Cortex of kidney (tissue), 1 donor: ENCODE results near the gene NPHP4.
"Not testable (repeated sequence)": the region's sequence is repeated elsewhere in the genome, so short reads cannot be mapped to it uniquely, and the experiment has no call there.

Source experiments
- DNase-seq: peaks from one replicate; lab custom pipeline; 2025; lab: John Stamatoyannopoulos, UW

NPHP4 gene

DNA sequence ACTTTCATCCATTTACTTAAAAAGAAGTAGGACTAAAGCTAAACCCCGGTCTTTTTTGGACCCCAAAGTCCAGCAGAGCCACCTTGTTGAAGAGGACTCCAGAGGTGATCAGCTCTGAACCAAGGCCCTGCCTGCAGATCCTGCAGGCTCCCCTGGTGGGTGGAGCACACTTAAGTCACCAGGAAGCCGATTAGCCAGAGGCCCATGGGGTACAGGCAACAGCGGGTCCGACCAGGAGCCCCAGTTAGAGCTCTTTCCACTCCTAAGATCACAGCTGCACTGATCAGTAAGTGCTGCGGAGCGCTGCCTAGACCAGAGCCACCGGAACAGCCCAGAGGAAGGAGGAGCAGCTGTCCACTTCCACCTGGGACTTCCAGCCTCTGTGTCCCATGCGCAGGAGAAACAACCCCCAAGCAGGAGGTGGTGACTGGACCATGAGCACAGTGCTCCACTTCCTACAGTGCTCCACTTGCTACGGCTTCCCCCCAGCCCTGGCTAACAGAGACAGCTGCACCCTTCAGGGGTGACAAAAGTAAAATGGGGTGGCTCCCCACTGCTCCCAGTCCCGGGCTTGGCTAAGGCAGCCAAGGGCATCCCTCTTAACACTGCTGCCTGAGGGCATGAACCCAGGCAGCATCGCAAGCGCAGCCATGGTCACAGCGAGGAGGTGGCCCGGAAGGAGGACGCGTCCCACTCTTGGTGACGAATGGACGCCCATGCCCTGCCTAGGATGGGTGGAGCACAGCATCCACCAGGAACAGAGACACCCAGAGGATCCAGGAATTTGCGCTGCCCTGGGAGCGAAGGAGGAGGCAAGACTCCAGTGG lies 58.0 kb downstream of the NPHP4 start:
- DNase-seq: no peak

DNA sequence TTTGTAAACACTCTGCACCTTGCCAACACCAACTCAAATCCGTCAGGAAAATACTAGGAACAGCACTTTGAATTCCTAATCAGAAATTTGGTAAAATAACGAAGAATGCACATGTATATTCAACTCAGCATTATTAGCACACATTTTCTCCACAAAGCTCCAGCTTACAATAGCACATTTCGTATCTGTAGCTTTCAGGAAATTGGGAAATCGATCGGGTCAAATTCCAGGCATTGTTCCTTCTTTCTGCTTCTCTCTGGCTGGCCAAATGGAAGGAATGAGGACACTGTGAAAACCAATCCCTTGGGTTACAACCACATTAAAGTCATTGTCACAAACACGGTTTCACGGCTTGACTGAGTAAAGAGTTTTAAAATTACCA lies 58.6 kb downstream of the NPHP4 start:
- DNase-seq: no peak

DNA sequence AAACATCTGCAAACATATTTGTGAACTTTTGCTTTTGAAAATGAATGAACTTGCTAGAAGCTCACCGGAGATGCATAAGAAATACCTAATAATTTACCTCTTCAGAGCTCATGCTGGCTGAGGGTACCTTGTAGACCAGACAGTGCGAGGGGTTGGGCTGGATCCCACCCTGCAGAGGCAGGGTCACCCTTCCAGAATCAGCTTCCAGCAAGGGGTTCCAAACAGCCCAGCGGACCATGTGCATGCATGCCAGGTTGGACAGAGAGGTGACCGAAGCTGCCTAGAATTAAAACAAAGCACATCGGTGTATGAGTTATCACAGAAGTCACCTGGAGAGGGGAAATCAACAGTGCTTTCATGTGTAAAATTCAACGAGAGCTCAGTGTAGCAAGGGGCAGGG lies 59.2 kb downstream of the NPHP4 start:
- no peak for DNase-seq

DNA sequence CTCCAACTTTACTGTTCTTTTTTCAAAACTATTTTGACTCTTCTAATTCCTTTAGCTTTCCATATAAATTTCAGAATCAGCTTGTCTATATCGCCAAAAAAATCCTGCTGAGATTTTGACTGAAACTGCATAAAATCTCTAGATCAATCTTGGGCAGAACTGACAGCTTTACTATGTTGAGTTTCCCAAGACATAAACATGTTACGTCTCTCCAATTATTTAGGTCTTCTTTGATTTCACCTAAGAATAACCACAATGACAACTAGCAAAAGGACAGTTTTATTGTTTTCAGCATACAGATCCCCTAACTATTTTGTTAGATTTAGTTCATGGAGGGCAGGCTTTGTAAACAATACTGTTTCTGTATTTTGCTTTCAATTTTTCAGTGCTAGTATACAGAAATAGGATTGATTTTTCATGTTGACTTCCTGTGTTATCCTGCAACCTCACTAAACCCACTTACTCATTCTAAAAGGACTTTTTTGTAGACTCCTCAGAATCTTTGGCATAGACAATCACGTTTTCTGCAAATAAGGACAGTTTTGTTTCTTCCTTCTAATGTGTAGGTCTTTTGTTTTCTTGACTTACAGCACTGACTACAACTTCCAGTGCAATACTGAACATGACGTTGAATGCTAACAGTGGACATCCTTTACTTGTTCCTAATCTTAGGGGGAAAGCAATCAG lies 63.4 kb downstream of the NPHP4 start:
- DNase-seq: no peak

DNA sequence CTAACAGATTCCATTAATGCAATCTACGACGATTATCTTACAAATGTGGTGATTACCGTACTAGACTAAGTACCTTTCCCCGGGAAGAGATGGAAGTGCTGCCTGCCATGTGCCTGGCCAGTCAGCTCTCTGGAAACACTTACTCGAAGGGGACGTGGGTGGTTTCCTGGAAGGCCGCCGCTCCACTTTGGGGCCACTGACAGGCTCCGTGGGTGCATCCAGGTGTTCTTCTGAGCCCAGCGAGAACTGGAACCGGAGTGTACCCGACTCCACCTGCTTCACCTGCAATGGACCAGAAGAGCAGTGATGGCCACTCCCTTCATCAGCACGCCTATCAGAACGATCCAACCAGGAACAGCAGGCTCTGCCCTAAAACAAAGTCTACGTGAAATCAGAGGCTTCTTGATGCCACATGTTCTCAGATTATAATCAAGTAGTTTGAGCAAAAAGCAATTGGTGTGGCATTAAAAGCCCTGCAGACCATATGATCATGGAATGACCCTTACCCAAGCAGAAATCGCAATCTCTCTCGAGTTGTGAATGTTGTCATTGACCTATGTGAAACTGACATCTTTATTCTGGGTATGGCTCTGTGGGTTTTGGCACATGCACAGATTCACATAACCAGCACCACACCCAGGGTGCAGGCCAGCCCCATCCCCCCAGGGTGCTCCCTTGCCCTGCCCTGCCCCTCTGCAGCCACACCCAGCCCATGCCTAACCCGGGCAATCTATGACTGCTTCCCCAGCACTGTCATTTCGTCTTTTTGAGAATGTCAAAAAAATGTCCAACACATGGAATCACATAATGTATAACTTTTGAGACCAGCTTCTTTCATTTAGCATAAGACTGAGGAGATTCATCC lies 64.5 kb downstream of the NPHP4 start:
- DNase-seq: no peak

DNA sequence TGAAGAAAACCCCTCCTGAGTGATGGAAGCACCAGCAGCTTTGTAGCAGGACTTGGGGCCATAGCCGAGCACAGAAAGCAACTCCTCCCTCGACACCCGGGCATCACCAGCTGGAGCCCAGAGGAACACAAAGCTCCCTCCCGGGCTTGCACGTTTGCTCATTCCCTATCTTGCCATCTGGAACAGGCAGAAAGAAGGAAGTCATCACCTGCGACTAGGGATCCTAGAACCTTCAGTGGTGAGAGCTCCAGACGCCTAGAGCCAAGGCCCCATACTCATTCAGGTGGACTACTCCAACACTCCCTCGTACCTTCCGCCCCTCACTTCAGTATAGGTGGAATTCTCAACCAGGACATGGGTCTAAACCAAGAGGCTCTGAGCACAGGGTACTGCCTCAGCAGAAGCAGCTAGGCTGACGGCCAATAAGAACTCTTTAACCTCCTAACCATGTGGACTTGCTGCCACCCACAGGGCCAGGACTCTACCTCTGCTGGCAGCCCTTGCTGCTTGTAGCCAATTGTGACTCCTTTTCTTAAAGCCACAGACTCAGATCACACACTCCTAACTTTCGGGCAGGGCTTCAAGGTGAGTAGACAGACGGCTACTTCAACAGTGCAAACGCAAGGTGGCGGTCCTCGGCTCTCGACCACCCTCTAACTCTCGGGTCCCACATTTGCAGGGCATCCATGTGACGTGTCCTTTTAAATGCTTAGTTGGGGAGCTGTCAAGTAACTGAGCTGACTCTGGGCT lies 65.4 kb downstream of the NPHP4 start:
- DNase-seq: no peak

DNA sequence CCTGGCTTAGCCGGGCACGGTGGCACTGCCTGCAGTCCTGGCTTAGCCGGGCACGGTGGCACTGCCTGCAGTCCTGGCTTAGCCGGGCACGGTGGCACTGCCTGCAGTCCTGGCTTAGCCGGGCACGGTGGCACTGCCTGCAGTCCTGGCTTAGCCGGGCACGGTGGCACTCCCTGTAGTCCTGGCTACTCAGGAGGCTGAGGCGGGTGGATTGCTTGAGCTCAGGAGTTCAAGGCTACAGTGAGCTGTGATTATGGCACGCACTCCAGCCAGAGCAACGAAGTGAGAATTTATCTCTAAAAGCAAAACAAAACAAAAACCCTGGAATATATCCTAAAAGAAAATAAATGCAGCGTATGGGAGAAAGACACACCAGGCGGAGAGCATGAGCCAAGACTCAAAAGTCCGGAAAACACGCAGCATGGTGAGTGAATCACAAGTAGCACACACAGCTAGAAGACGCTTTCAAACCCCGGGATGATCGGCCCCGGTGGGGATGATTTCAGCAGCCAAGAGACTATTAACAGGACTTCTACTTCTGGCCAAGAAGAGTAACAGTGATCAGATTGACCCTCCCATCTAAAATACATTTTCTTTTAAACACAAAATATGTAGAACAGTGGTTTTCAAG lies 69.4 kb downstream of the NPHP4 start:
- DNase-seq: not testable (repeated sequence)

DNA sequence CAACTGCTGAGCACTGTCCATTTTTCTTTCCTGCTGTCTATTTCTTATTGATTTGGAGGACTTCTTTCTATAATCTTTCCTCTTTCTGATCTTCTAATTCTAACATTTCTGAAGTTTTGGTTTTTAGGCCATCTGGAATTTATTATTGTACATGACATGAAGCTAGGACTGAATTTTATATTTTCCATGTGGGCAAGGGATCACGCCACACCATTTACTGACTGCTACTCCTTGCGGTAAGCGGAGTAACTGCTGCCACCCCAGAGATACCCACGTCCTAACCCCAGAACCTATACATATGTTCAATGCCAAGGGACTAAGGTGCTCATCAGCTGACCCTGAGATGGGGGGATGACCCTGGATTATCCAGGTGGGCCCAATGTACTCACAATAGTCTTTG lies 70.6 kb downstream of the NPHP4 start:
- no peak for DNase-seq

DNA sequence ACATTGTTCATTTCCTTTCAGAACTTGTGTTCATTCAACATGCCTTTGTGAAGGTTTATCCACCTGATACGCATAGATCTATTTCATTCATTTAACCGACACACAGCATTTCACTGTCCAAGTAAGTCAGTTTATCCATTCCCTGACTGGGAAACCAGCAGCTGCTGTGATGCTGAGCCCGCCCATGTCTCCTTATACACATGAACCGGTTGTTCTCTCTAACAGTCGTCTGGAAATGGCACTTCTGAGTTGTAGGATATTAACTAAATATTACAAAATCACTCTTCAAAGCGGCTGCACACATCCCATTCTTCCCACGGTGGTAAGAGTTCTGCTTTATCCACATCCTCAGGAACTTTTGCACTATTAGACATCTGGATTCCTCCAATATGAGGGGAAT lies 71.1 kb downstream of the NPHP4 start:
- no peak for DNase-seq

DNA sequence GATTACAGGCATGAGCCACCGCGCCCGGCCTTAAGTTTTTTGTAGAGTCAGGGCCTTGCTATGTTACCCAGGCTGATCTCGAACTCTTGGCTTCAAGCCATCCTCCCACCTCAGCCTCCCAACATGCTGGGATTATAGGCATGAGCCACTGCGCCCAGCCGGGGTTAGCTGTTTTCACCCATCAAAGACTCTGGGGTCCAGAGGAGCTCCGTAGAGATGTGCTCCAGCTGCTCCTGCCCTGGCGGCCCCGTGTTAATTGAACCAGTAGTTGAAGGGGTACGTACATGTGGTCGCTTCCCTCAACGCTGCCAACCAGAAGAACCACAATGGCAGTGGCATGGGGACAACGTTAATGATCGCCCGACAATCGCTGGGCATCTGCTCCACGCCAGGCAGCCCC lies 72.0 kb downstream of the NPHP4 start:
- DNase-seq: no peak

DNA sequence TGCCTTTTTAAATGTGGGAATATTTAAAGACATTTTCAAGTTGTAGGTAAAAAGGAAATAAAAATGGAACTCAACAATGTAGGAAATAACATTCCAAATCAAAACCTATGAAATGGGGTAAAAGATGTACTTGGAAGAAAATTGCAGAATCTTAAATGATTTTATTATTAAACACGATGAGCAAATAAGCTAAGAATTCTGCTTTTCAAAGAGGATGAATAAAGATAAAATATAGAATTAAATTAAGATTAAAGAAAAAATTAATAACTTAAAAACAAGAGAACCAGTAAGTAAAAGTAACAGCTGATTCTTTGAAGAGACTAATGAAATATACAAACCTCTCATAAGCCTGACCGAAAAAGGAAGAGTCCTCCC lies 74.0 kb downstream of the NPHP4 start:
- no peak for DNase-seq

DNA sequence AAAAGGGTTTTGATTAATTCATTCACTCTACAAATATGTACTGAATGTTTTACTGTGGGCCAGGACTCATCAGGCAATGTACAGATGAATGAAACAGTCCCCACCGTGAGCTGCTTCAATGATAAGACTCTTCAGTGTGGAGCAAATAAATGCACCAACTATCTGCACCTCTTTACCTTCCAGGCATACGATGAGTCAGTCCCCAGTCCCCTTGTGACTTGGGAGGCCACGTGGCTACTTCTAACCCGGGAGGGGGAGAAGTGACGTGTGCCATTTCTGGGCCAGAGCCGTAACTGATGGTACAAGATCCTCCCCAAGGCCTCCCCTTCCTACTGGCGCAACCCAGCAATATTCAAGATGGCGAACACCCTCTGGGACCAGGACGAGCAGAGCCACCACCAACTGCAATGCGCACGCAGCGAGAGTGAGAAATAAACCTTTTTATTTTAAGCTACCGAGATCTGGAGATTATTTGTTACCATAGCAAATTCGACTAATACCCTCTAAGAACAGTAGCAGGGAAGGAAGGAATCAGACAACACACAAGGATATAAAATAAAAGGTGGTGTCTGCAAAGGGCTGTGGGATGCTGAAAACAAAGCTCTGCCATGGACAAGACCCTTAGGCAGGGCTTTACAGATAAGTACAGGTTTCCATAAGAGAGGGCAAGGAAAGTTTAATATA lies 74.5 kb downstream of the NPHP4 start:
- DNase-seq: no peak

DNA sequence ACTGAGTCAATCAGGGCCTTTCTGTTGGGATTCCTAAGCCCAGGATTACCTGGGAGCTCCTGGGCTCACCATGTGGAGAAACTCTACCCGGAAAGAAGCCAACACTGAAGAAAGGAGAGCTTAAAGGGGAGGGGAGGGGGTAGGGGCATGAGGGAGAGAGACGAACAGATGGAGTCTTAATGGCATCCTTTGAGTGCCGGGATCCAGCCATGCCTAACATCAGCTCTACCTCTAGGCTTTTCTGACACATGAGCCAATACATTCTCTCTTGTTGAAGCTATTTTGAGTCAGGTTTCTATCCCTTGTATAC lies 75.0 kb downstream of the NPHP4 start:
- DNase-seq: no peak

DNA sequence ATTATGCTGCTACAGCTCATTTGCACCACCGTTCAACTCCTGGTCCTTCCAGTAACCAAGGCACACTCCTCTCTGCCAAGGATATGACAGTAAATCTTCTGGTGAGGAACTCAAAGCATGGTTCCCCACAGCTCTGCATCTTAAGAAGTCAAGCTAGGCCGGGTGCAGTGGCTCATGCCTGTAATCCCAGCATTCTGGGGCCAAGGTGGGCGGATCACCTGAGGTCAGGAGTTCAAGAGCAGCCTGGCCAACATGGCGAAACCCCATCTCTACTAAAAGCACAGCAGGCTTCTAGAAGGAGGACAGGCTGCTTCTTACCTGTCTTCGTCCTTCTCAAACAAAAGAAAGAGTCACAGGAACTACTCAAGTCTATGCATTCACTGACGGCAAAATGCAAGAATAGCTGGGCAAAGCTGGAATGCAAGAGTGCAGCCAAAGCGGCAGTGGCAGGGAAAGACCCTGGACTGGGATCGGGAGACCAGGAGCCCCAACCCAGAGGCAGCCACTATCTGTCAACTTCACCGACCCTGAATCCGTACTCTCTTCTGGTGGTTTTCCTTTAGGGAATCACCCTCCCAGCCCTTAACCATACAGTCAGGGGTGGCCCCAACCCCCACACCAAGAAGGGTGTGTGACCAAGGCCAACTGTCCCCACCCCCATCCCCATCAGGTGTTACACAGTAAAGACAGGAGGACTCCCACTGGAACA lies 75.5 kb downstream of the NPHP4 start:
- no peak for DNase-seq

DNA sequence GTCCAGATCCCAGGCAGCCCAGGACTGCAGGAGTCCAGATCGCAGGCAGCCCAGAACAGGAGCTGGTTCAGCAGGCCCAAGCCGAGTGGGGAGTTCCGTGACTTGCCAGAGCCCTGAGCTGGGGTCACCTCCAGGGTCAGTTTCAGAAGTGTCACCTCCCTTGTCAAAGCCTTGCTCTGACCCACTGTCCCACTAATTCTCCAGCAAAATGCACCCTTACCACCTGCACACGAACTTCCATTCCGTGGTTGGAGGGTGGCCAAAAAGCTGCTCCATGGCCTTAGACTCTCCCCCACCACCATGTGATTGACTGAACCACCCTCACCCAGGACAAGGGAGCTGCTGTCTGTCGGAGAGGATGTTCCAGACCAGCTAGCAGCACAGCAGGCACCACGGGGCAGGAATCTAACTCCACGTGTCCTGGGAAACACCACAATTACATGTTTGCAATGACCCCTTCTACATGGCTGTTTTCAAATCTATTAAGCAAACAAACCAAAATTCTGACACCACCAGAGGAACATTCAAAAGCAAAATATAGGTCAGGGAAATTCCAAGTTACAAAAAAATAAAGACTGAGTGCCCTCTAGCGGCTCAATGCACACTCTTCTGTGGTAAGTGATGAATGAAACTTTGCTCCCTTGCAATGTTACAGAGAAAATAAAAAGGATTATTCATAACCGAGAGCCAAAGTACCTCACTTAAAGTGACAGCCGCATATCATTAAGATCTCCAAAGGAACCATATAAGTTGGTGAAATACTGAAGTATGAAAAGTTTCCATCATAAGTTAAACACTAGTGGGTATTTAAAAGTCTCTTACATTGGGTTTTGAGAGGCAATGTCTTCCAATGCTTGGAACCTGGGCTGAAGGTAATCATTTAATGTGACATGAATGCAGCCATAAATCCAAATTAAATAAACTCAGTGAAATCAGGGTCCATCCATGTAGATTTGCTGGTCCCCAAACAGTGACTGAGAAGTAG lies 76.3 kb downstream of the NPHP4 start:
- no peak for DNase-seq

DNA sequence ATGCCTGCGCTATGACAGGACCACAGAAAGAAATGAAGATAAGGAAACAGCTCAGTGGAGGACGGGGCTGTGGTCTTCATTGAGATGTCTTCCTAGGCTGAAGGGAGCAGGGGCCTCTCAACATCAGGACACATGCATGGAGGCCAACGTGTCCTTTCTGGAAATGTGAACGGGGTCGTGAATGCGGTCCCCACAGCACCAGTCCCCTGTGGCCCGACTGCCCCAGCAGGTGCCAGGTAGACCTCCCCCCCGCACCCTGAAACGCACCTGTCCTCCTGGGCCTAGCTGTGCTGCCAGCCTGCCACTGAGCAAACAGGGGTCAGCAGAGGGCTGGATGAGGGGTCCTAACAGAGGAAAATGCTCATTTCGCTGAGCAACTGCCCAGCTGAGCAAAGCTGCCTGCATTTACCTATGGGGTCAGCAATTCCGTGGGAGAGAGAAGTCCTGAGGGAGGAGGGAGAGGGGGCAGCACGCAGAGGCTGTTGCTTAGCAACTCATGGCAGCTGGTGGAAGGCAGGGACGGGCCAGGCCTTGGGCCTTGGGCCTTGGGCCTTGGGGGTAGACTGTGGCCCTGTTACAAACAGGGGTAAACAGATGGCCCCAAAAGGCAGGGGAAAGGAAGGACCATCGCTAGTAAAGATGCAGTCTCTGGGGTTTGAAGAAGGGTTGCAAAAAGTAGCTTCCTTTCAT lies 77.4 kb downstream of the NPHP4 start:
- DNase-seq: no peak

DNA sequence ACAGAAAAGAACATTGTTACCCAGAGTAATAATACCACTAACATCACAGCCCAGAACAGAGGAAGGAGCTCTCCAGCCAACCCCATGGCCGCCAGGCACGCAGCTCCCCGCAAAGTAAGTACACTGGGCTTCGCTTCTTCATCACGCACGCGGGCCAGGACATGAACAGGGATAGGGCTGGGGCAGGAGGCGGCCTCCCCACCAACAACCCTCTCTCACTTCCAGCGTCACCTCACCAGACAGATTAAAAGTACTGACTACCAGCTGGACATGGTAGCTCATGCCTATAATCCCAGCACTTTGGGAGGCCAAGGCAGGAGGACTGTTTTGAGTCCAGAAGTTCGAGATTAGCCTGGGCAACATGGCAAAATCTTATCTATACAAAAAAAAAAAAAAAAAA lies 78.3 kb downstream of the NPHP4 start:
- DNase-seq: no peak

DNA sequence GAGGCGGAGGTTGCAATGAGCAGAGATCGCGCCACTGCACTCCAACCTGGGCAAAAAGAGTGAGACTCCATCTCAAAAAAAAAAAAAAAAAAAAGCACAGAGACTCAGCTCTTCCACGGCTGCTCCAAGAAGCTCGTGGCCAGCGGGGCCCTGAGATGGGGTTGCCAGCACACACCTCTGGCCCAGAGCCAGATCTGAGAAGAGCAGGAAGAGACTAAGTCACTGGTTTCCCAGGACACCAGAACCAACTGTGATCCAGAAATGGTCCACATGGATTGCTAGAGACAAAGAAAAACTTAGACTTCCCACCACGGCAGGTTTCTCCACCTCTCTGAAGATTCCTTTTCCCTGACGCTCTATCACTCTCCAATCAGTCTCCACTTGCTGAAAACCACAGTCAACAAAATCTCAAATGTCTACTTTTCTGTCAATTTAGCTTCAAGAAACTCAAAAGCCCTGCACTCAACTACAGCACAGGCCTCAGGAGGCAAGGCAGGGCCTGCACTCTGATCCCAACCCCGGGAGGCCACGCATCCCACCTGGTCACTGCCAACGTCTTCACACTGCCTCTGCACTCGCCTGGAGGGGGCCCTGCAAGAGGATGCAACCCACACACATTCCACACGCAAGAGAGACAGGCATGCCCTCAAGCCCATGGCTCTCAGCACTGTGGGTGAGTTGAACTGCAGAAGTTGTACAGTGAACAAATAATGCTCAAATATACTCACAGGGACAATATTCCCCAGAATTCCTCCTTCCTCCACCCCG lies 79.0 kb downstream of the NPHP4 start:
- no peak for DNase-seq
